ENCODE results near the gene DDX47.

Gene DDX47

GRCh38 chr12:12813120-12814101 lies at the start of gene DDX47:
Gene DDX47 (plus strand): TSS chr12:12813346. CDS start chr12:12813368, 22 bp downstream.
- DNase-seq = peak; percentile 91

GRCh38 chr12:12764824-12765223 lies 48.3 kb upstream of the DDX47 start:
- no peak for DNase-seq

GRCh38 chr12:12770262-12770661 lies 42.9 kb upstream of the DDX47 start:
- DNase-seq = no peak

- no peak for DNase-seq
These were observed 38.4 kb upstream of the DDX47 start for GRCh38 chr12:12774791-12775190.

GRCh38 chr12:12776261-12776660 lies 36.9 kb upstream of the DDX47 start:
- peak; percentile 82 for DNase-seq

GRCh38 chr12:12777092-12777491 lies 36.1 kb upstream of the DDX47 start:
- DNase-seq = no peak

GRCh38 chr12:12779007-12779406 lies 34.1 kb upstream of the DDX47 start:
- DNase-seq = no peak

GRCh38 chr12:12779529-12779928 lies 33.6 kb upstream of the DDX47 start:
- DNase-seq = peak; percentile 98

- no peak for DNase-seq
These were observed 29.0 kb upstream of the DDX47 start for GRCh38 chr12:12784116-12784515.

- no peak for DNase-seq
These were observed 28.0 kb upstream of the DDX47 start, which contains the start of gene APOLD1 for GRCh38 chr12:12784911-12785814. Gene APOLD1 (plus strand): TSS chr12:12785659. CDS start chr12:12785692, 33 bp downstream.

GRCh38 chr12:12786351-12786705 lies 26.8 kb upstream of the DDX47 start:
- DNase-seq = no peak

GRCh38 chr12:12786706-12787601 lies 26.2 kb upstream of the DDX47 start:
- DNase-seq = peak; percentile 83

- DNase-seq = no peak
These were observed 25.0 kb upstream of the DDX47 start for GRCh38 chr12:12788131-12788530.

GRCh38 chr12:12788675-12789368 lies 24.3 kb upstream of the DDX47 start:
- peak; percentile 52 for DNase-seq

GRCh38 chr12:12790956-12791355 lies 22.2 kb upstream of the DDX47 start:
- DNase-seq = no peak

- DNase-seq = peak; percentile 23
These were observed 21.3 kb upstream of the DDX47 start for GRCh38 chr12:12791756-12792369.

- DNase-seq = no peak
These were observed 20.7 kb upstream of the DDX47 start for GRCh38 chr12:12792421-12792820.

- no peak for DNase-seq
These were observed 18.5 kb upstream of the DDX47 start for GRCh38 chr12:12794686-12795085.

- DNase-seq = no peak
These were observed 17.0 kb upstream of the DDX47 start for GRCh38 chr12:12796171-12796570.

- DNase-seq = no peak
These were observed 16.0 kb upstream of the DDX47 start for GRCh38 chr12:12796928-12797793.
